Prostate gland (tissue), 2 donors: ENCODE measurements around the gene CAPN8. TPM values are rescaled to one million over a fixed set of nuclear protein-coding genes. Genes with fewer than 3 reads are reported as not detected.
A peak's percentile ranks its signal among the peaks of the same experiment; 100 is the strongest.

Source experiments
- DNase-seq: peaks from one replicate; pipeline ENCODE4 v3.0.0-alpha.2; 2019; ENCODE audit warnings: low spot score
- H3K27ac ChIP-seq, 2 donors: fragments of 200-600 bp; sonication (generic); 2 replicates each; pipeline ENCODE4 v1.5.1; 2017 to 2019
- H3K27me3 ChIP-seq: fragments of 200-600 bp; sonication (generic); replicated peaks from 2 replicates; pipeline ENCODE4 v1.5.1; 2019; ENCODE audit not compliant: insufficient read depth
- H3K36me3 ChIP-seq, 2 donors: fragments of 200-600 bp; sonication (generic); 1 replicate in 1 of 2; 2 replicates in 1 of 2; pipeline versions ENCODE4 v1.5.1 to v1.8.1; 2017 to 2019
- H3K4me1 ChIP-seq: fragments of 200-600 bp; sonication (generic); replicated peaks from 2 replicates; pipeline ENCODE4 v1.5.1; 2019
- H3K4me3 ChIP-seq, 2 donors: fragments of 200-600 bp; sonication (generic); 2 replicates each; pipeline ENCODE4 v1.5.1; 2017 to 2019
- H3K9me3 ChIP-seq: fragments of 200-600 bp; sonication (generic); 2 replicates; pipeline ENCODE4 v1.5.1; 2017
- CTCF ChIP-seq, 4 experiments: fragments of 200-600 bp in 2 of 4; fragments of 450-650 bp in 2 of 4; sonication (generic) in 2 of 4; IDR thresholded peaks; 1 replicate in 3 of 4; 2 replicates in 1 of 4; pipeline ENCODE4 v1.5.1; 2016 to 2019; ENCODE audit warnings: antibody characterized with exemption in 4 of 4, mild to moderate bottlenecking in 2 of 4, moderate library complexity in 2 of 4
- POLR2A ChIP-seq: fragments of 450-650 bp; IDR thresholded peaks from one replicate; pipeline ENCODE4 v1.6.1; 2016; ENCODE audit warnings: antibody characterized with exemption, mild to moderate bottlenecking
- POLR2AphosphoS5 ChIP-seq: sonication (generic); formaldehyde crosslinking; IDR thresholded peaks from one replicate; pipeline ENCODE4 v1.6.1; 2017; ENCODE audit warnings: antibody characterized with exemption
- WGBS: methylation state at CpG from one replicate; pipeline ENCODE4 v1.1.5; 2018; 5-methylcytosine and 5-hydroxymethylcytosine counted together
- intact Hi-C: fragments of 100-400 bp; cut with DNase I; formaldehyde crosslinking; loops from one replicate; pipeline ENCODE4 v1.14.2; 2022
- total RNA-seq, 2 donors: library from RNA; depleted of rRNA; stranded (reverse); fragments of >200 nt; gene quantifications; one replicate each; pipeline ENCODE4 v1.1.0, GENCODE V29; 2016

Gene CAPN8
- total RNA-seq, 2 donors from 2014 or later: 3.0 to 5.6 TPM

GRCh38 chr1:223631473-223631872 is 34.0 kb downstream of the CAPN8 start:
- no peak overlapping the region for H3K27ac ChIP-seq
- intact Hi-C loops: no loop called here
- no peaks in the 10 kb centered on the region for H3K4me1 ChIP-seq
- DNase-seq: no peak
- no peaks in the 10 kb centered on the region for H3K36me3 ChIP-seq
- H3K9me3 ChIP-seq: no peaks in the 10 kb centered on the region
- no peak overlapping the region for H3K4me3 ChIP-seq
- 34% methylated on average over 2 of the region's 2 CpGs for WGBS
- TF ChIP-seq CTCF (IDR thresholded peaks at IDR 0.05) (no peak), POLR2AphosphoS5 (no peak), POLR2A (no peak)
- H3K27me3 ChIP-seq: no peaks in the 10 kb centered on the region

GRCh38 chr1:223629126-223629457 is 36.4 kb downstream of the CAPN8 start:
- Histone ChIP-seq H3K27me3 (no peaks in the 10 kb centered on the region), H3K4me1 (no peaks in the 10 kb centered on the region), H3K27ac (no peak overlapping the region), H3K9me3 (no peaks in the 10 kb centered on the region), H3K4me3 (no peak overlapping the region), H3K36me3 (no peaks in the 10 kb centered on the region)
- TF ChIP-seq POLR2AphosphoS5 (no peak), POLR2A (no peak), CTCF (IDR thresholded peaks at IDR 0.05) (no peak)
- intact Hi-C loops: no loop called here
- WGBS: 89% methylated on average over 3 of the region's 3 CpGs
- DNase-seq: no peak

GRCh38 chr1:223628233-223629125 is 37.0 kb downstream of the CAPN8 start:
- no peak overlapping the region for H3K27ac ChIP-seq
- no peaks in the 10 kb centered on the region for H3K4me1 ChIP-seq
- H3K27me3 ChIP-seq: no peaks in the 10 kb centered on the region
- WGBS: 61% methylated on average over 13 of the region's 13 CpGs
- H3K36me3 ChIP-seq: no peaks in the 10 kb centered on the region
- intact Hi-C loops: no loop called here
- no peaks in the 10 kb centered on the region for H3K9me3 ChIP-seq
- DNase-seq: peak; percentile 10
- TF ChIP-seq CTCF (IDR thresholded peaks at IDR 0.05) (peak in 3 of 4 experiments; percentile 22 to 55 (median 36)), POLR2A (no peak)
- no peak overlapping the region for H3K4me3 ChIP-seq

- no peaks in the 10 kb centered on the region for H3K27me3 ChIP-seq
- intact Hi-C loops: no loop called here
- 74% methylated on average over 17 of the region's 17 CpGs for WGBS
- no peaks in the 10 kb centered on the region for H3K9me3 ChIP-seq
- no peak for DNase-seq
- TF ChIP-seq POLR2AphosphoS5 (no peak), POLR2A (no peak), CTCF (IDR thresholded peaks at IDR 0.05) (no peak)
- H3K27ac ChIP-seq: no peak overlapping the region
- H3K36me3 ChIP-seq: no peaks in the 10 kb centered on the region
- H3K4me3 ChIP-seq: no peak overlapping the region
- H3K4me1 ChIP-seq: no peaks in the 10 kb centered on the region
Observed at GRCh38 chr1:223622132-223622842, 43.2 kb downstream of the CAPN8 start.
